Natural killer cell (primary cell): Measurements from ENCODE around the gene TMEM82. TPM values are rescaled to one million over a fixed set of nuclear protein-coding genes. Genes with fewer than 3 reads are reported as not detected.

Experiments used
- ATAC-seq, 3 donors: fragments of 150-1000 bp in 2 of 3; fragments of 200-7000 bp in 1 of 3; cut with Tn5 transposase; 1 replicate in 1 of 3; 2 replicates in 2 of 3; pipeline ENCODE4 v1.10.0; 2021; ENCODE audit warnings: mild to moderate bottlenecking in 2 of 3, moderate library complexity in 2 of 3
- DNase-seq, 2 donors: peaks; one replicate each; pipeline versions ENCODE4 v3.0.0 to v3.0.0-alpha.2; 2013 to 2021; ENCODE audit warnings: mixed read lengths in 1 of 2
- H3K27ac ChIP-seq: one replicate; pipeline ENCODE4 v1.5.1; 2013; ENCODE audit warnings: mild to moderate bottlenecking, low read length
- H3K27me3 ChIP-seq: one replicate; pipeline ENCODE4 v1.6.1; 2013; ENCODE audit warnings: low read length; ENCODE audit not compliant: control insufficient read depth, insufficient read depth
- H3K36me3 ChIP-seq: one replicate; pipeline ENCODE4 v1.6.1; 2013; ENCODE audit warnings: low read length; ENCODE audit not compliant: control insufficient read depth, insufficient read depth
- H3K4me1 ChIP-seq: one replicate; pipeline ENCODE4 v1.6.1; 2013; ENCODE audit warnings: low read length; ENCODE audit not compliant: control insufficient read depth, insufficient read depth
- H3K4me3 ChIP-seq: one replicate; pipeline ENCODE4 v1.5.1; 2013; ENCODE audit warnings: low read length
- H3K9me3 ChIP-seq: one replicate; pipeline ENCODE4 v1.6.1; 2013; ENCODE audit warnings: low read length; ENCODE audit not compliant: control insufficient read depth, insufficient read depth
- H3K27ac Mint-ChIP-seq, 2 donors: one replicate each; pipeline ENCODE4 v1.8.0; 2022; ENCODE audit warnings: mild to moderate bottlenecking in 2 of 2, mixed read lengths in 2 of 2, moderate library complexity in 1 of 2
- H3K27me3 Mint-ChIP-seq, 2 donors: one replicate each; pipeline ENCODE4 v1.8.0; 2022; ENCODE audit warnings: low read depth in 2 of 2, mixed read lengths in 2 of 2
- H3K36me3 Mint-ChIP-seq: one replicate; pipeline ENCODE4 v1.8.0; 2022; ENCODE audit warnings: mixed read lengths
- H3K4me1 Mint-ChIP-seq, 2 donors: one replicate each; pipeline ENCODE4 v1.8.0; 2022; ENCODE audit warnings: mixed read lengths in 2 of 2
- H3K4me3 Mint-ChIP-seq: one replicate; pipeline ENCODE4 v1.8.0; 2022; ENCODE audit warnings: mild to moderate bottlenecking, moderate library complexity, mixed read lengths
- H3K9me3 Mint-ChIP-seq, 2 donors: one replicate each; pipeline ENCODE4 v1.8.0; 2022; ENCODE audit warnings: mixed read lengths in 2 of 2
- CTCF ChIP-seq: fragments of 200-600 bp; IDR thresholded peaks from one replicate; pipeline ENCODE4 v1.8.0; 2022; ENCODE audit warnings: antibody characterized with exemption
- WGBS: methylation state at CpG from one replicate; pipeline ENCODE4 v1.1.7; 2013; ENCODE audit warnings: missing lambda C conversion rate; ENCODE audit not compliant: insufficient coverage; 5-methylcytosine and 5-hydroxymethylcytosine counted together
- intact Hi-C: fragments of 100-400 bp; cut with micrococcal nuclease; formaldehyde crosslinking; loops from one replicate; pipeline ENCODE4 v1.14.2; 2022
- total RNA-seq, 4 donors: library from RNA; stranded (reverse); fragments of 120-200 nt in 1 of 4; gene quantifications; one replicate each; pipeline versions ENCODE4 v1.2.3 to v1.2.4, GENCODE V29; 2013 to 2022

The TMEM82 gene
- total RNA-seq, 3 donors from 2014 or later (not counting 1 experiment from before 2014, with no cell fraction given), result not detected

- Mint-ChIP-seq H3K4me3 (no peak overlapping the region), H3K4me1 (peaks cover 0 to 7% of the 10 kb centered on the region in 2 donors), H3K27me3 (no peaks in the 10 kb centered on the region), H3K27ac (no peak overlapping the region), H3K9me3 (no peaks in the 10 kb centered on the region), H3K36me3 (no peaks in the 10 kb centered on the region)
- no peaks in the 10 kb centered on the region for H3K27me3 ChIP-seq
- no peak overlapping the region for H3K4me3 ChIP-seq
- peaks cover 8% of the 10 kb centered on the region for H3K36me3 ChIP-seq
- no peak overlapping the region for H3K27ac ChIP-seq
- intact Hi-C loops, result no loop called here
- TF ChIP-seq CTCF, result no peak
- WGBS, result 85% methylated on average over 15 of the region's 15 CpGs
- DNase-seq, result no peak
- no peaks in the 10 kb centered on the region for H3K9me3 ChIP-seq
- peaks cover 7% of the 10 kb centered on the region for H3K4me1 ChIP-seq
- ATAC-seq, result no peak
Measured at GRCh38 chr1:15738416-15739113, 3.7 kb upstream of the TMEM82 start.

GRCh38 chr1:15739259-15739658 is 3.0 kb upstream of the TMEM82 start:
- Mint-ChIP-seq H3K4me1 (peaks cover 0 to 7% of the 10 kb centered on the region in 2 donors), H3K27me3 (no peaks in the 10 kb centered on the region), H3K36me3 (no peaks in the 10 kb centered on the region), H3K27ac (no peak overlapping the region), H3K9me3 (no peaks in the 10 kb centered on the region), H3K4me3 (no peak overlapping the region)
- no peak for TF ChIP-seq CTCF
- Histone ChIP-seq H3K27me3 (no peaks in the 10 kb centered on the region), H3K27ac (no peak overlapping the region), H3K36me3 (peaks cover 1% of the 10 kb centered on the region), H3K4me1 (peaks cover 7% of the 10 kb centered on the region), H3K9me3 (no peaks in the 10 kb centered on the region), H3K4me3 (no peak overlapping the region)
- intact Hi-C loops, result no loop called here
- ATAC-seq (no peak), DNase-seq (no peak)
- WGBS, result 97% methylated on average over 16 of the region's 16 CpGs

GRCh38 chr1:15739745-15740144 is 2.6 kb upstream of the TMEM82 start:
- no peak for TF ChIP-seq CTCF
- WGBS, result 89% methylated on average over 7 of the region's 7 CpGs
- Histone ChIP-seq H3K27me3 (no peaks in the 10 kb centered on the region), H3K4me1 (peaks cover 7% of the 10 kb centered on the region), H3K9me3 (no peaks in the 10 kb centered on the region), H3K4me3 (no peak overlapping the region), H3K36me3 (no peaks in the 10 kb centered on the region), H3K27ac (no peak overlapping the region)
- ATAC-seq (no peak), DNase-seq (no peak)
- intact Hi-C loops, result no loop called here
- Mint-ChIP-seq H3K4me1 (peaks cover 0 to 7% of the 10 kb centered on the region in 2 donors), H3K4me3 (no peak overlapping the region), H3K36me3 (no peaks in the 10 kb centered on the region), H3K27me3 (no peaks in the 10 kb centered on the region), H3K27ac (no peak overlapping the region), H3K9me3 (no peaks in the 10 kb centered on the region)
